Measurements from ENCODE around the gene SPRED2.

SPRED2 gene

GRCh38 chr2:65369980-65370379 is 62.4 kb downstream of the SPRED2 start:
- DNase-seq (ENCODE audit: extremely low read depth in 1 of 2, low read depth in 1 of 2), result no peak

DNA sequence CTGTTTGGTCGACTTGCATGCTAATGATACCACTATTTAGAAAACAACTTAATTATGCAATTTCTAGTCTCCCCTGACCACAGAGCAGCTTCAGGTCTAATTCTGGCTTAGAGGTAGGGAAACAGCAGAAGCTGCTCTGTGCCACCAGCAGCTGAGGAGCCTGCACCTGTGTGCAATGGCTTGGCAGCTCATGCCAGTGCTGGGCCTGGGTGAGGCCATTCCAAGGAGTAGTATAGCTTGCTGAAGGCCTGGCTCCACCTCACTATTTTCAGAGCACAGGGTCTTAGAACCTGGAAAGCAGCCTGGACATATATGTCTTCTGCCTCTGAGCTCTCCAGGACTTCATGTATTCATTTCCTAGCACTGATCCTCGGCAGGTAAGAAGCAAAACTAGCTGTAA is 62.8 kb downstream of the SPRED2 start:
- DNase-seq (ENCODE audit: extremely low read depth in 1 of 2, low read depth in 1 of 2), result no peak

GRCh38 chr2:65368468-65368867 is 63.9 kb downstream of the SPRED2 start:
- DNase-seq (ENCODE audit: extremely low read depth in 1 of 2, low read depth in 1 of 2), result no peak

DNA sequence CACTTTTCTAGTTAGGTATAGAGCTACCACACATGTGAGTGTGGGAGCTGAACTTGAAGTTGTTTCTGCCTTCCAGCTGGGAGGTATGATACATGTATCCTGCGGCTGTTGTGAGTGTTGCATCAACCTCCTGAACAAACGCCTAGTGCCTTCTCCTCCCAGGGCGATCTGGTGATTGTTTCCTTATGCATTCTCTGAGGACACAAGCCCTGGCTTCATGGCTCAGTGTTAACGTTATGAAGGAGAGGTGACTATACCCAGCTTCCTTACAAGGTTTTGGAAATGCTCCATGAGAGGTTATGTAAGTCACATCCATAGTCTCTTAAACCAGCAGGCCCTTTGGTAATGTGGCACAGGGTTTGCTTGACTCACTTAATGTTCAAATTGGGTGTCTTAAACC is 64.9 kb downstream of the SPRED2 start:
- no peak for DNase-seq (ENCODE audit: extremely low read depth in 1 of 2, low read depth in 1 of 2)

GRCh38 chr2:65366595-65367125 is 65.7 kb downstream of the SPRED2 start:
- DNase-seq (ENCODE audit: extremely low read depth in 1 of 2, low read depth in 1 of 2), result no peak

DNA sequence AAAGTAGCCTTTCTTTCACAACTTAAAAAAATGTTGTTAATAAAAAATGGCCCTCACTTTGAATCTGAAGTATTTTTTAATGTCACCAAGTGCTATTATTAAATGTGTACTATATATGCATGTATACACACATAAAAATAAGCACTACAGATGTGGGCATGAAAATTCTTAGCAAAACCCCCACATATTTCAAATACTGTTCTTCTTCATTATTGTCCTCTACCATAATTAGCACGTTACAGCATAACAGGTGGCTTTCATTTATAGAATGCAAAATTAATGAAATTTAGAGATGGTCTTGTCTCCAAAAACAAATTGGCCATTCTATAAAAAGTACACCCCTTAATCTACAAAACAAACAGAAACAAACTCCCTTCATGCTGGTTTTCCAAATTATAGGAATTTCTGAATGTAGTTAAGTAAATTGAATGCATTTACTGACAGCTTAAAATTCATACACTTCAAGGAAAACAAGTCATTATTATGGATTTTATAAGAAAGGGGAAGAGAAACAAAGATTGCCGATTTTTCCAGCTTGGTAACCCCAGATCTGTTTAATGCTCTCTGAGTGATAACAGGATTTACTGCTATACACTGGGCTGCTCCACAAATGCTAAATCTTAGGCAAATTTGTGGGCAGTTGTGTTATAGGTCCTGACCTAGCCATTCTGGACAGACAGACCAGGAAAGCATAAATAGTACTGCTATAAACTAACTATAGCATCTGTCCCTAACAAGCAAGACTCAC is 67.2 kb downstream of the SPRED2 start:
- DNase-seq (ENCODE audit: extremely low read depth in 1 of 2, low read depth in 1 of 2), result no peak

GRCh38 chr2:65363879-65364666 is 68.3 kb downstream of the SPRED2 start:
- DNase-seq (ENCODE audit: extremely low read depth in 1 of 2, low read depth in 1 of 2), result no peak

DNA sequence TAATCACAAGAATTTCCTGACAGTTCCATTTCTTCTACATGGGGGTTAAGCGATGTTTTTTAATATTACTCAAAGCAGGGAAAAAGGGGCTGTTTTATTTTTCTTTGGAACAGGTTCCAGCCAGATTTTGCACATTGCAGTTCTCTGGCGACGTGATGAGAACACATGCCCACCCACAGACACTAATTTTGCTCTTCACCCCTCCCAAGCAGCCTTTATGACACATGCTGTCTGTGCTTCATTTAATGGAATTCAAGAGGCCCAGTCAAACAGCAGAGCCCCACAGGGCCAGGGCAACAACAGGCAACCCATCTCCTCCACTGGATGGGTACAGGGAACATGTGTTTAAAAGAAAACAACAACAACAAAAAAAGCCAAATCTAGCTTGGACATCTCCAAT is 70.8 kb downstream of the SPRED2 start:
- no peak for DNase-seq (ENCODE audit: extremely low read depth in 1 of 2, low read depth in 1 of 2)

- no peak for DNase-seq (ENCODE audit: extremely low read depth in 1 of 2, low read depth in 1 of 2)
Measured at GRCh38 chr2:65360441-65360840, 72.0 kb downstream of the SPRED2 start.

- no peak for DNase-seq (ENCODE audit: extremely low read depth in 1 of 2, low read depth in 1 of 2)
Measured at GRCh38 chr2:65358678-65359400, 73.6 kb downstream of the SPRED2 start.

- DNase-seq (ENCODE audit: extremely low read depth in 1 of 2, low read depth in 1 of 2), result no peak
Measured at GRCh38 chr2:65357959-65358294, 74.5 kb downstream of the SPRED2 start.

GRCh38 chr2:65357095-65357958 is 75.1 kb downstream of the SPRED2 start:
- no peak for DNase-seq (ENCODE audit: extremely low read depth in 1 of 2, low read depth in 1 of 2)

DNA sequence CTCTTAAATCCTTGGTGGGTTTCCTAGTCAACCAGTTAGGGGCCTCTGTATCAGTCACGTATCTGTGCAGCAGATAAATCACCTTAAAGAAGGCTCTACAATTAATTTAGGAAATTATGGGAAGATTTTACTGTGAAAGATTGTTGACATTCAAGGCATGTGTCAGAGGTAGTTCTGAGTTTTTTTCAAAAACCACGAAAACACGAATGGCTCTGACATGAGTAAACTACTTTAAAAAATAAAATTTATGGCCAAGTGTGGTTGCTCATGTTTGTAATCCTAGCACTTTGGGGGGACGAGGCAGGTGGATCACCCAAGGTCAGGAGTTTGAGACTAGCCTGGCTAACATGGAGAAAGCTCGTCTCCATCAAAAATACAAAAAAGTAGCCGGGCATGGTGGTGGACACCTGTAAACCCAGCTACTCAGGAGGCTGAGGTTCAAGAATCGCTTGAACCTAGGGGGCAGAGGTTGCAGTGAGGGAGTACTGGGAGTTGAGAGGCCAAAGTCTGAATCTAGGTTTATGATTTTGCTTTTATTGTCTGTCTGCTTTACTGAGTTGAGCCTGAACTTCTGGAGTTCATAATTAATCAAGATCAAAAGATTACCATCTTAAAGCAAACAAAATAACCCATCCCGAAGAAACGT is 77.1 kb downstream of the SPRED2 start:
- no peak for DNase-seq (ENCODE audit: extremely low read depth in 1 of 2, low read depth in 1 of 2)

GRCh38 chr2:65354773-65355172 is 77.6 kb downstream of the SPRED2 start:
- no peak for DNase-seq (ENCODE audit: extremely low read depth in 1 of 2, low read depth in 1 of 2)

- DNase-seq (ENCODE audit: extremely low read depth in 1 of 2, low read depth in 1 of 2), result no peak
Measured at GRCh38 chr2:65353927-65354326, 78.5 kb downstream of the SPRED2 start.

- DNase-seq (ENCODE audit: extremely low read depth in 1 of 2, low read depth in 1 of 2), result no peak
Measured at GRCh38 chr2:65353046-65353445, 79.4 kb downstream of the SPRED2 start.

DNA sequence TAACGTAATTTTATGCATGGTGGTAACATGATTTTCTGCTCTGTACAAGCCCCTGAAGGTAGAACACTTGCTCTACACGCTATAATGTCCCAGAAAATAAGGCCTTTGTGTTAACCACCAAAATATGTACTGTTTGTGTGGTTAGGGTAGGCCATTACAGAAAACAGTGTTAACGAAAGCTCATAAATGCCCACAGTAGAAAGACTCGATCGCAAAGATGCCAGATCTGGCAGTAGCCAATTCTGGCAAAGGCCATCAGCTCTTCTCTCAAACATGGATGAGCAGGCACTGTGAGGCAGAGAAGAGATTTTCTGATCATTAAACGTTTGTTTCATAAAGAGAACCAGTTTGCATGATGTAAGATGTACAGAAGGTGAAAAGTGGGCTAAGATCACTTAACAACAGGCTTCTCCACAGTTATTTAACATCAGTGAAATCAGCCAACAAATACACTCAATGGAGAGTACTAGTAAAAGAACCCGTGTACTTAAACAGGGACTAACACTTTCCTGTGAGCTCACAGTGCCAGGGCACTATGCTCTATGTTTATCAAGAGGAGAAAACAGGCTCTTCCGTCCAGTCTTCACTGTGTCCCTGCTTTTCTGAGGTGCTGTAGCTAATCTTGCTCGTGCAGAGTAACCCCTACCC is 80.3 kb downstream of the SPRED2 start:
- no peak for DNase-seq (ENCODE audit: extremely low read depth in 1 of 2, low read depth in 1 of 2)

- no peak for DNase-seq (ENCODE audit: extremely low read depth in 1 of 2, low read depth in 1 of 2)
Measured at GRCh38 chr2:65351234-65351947, 81.0 kb downstream of the SPRED2 start.

DNA sequence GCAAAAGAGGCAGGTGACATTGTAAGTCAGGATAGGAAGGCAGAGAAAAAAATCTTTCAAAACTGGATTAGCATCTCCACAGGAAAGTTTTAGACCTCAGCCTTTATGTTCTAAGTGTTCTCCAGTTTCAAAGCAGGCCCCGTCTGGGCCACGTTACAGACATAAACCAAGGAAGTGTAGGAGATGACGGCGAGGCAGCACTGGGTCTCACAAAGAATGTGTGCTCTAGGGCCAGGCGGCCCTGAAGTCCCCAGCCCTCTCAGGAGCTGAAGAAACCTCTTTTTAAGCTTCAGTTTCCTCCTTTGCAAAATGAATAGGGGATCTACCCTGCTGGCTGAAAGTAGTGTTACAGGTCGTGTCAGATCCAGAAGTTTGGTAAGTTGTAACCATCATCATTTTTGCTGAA is 81.7 kb downstream of the SPRED2 start:
- DNase-seq (ENCODE audit: extremely low read depth in 1 of 2, low read depth in 1 of 2), result no peak
